NB4 (cell line): Measurements from ENCODE around the gene PRDX6.

Source experiments
- DNase-seq: peaks from one replicate; pipeline ENCODE4 v3.0.0; 2010; ENCODE audit warnings: low read depth
- H3K4me3 ChIP-seq: one replicate; pipeline ENCODE4 v1.5.1; 2011; ENCODE audit warnings: mild to moderate bottlenecking, low read depth, low read length, moderate library complexity
- MAX ChIP-seq: IDR thresholded peaks from 2 replicates; pipeline ENCODE4 v1.6.1; 2011; ENCODE audit warnings: low read depth, low read length
- MYC ChIP-seq: IDR thresholded peaks from 2 replicates; pipeline ENCODE4 v1.6.1; 2011; ENCODE audit warnings: low read depth, low read length
- POLR2A ChIP-seq: IDR thresholded peaks from 2 replicates; pipeline ENCODE4 v1.6.1; 2011; ENCODE audit warnings: mild to moderate bottlenecking; ENCODE audit not compliant: insufficient read length; ENCODE audit errors: extremely low read depth
- TF ChIP-seq, protein P1 (sequence below): IDR thresholded peaks from one replicate; pipeline ENCODE4 v1.5.1; 2012; ENCODE audit warnings: low read depth, low read length

The PRDX6 gene

GRCh38 chr1:173527151-173527826 is 50.2 kb downstream of the PRDX6 start:
- DNase-seq, result no peak
- TF ChIP-seq MAX (no peak), MYC (no peak), POLR2A (no peak)
- TF ChIP-seq, protein P1, sequence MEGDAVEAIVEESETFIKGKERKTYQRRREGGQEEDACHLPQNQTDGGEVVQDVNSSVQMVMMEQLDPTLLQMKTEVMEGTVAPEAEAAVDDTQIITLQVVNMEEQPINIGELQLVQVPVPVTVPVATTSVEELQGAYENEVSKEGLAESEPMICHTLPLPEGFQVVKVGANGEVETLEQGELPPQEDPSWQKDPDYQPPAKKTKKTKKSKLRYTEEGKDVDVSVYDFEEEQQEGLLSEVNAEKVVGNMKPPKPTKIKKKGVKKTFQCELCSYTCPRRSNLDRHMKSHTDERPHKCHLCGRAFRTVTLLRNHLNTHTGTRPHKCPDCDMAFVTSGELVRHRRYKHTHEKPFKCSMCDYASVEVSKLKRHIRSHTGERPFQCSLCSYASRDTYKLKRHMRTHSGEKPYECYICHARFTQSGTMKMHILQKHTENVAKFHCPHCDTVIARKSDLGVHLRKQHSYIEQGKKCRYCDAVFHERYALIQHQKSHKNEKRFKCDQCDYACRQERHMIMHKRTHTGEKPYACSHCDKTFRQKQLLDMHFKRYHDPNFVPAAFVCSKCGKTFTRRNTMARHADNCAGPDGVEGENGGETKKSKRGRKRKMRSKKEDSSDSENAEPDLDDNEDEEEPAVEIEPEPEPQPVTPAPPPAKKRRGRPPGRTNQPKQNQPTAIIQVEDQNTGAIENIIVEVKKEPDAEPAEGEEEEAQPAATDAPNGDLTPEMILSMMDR, result no peak
- H3K4me3 ChIP-seq, result no peak overlapping the region

- TF ChIP-seq POLR2A (no peak), MYC (no peak), MAX (no peak)
- TF ChIP-seq, protein P1, result no peak
- DNase-seq, result no peak
- H3K4me3 ChIP-seq, result no peak overlapping the region
Observed at GRCh38 chr1:173529106-173529505, 52.0 kb downstream of the PRDX6 start.

- TF ChIP-seq MAX (no peak), POLR2A (no peak), MYC (no peak)
- TF ChIP-seq, protein P1, result no peak
- no peak for DNase-seq
- no peak overlapping the region for H3K4me3 ChIP-seq
Observed at GRCh38 chr1:173530795-173531693, 53.9 kb downstream of the PRDX6 start.

- TF ChIP-seq, protein P1, result no peak
- TF ChIP-seq MYC (no peak), MAX (no peak), POLR2A (no peak)
- DNase-seq, result no peak
- H3K4me3 ChIP-seq, result no peak overlapping the region
Observed at GRCh38 chr1:173532237-173532636, 55.1 kb downstream of the PRDX6 start.

GRCh38 chr1:173536223-173536622 is 59.1 kb downstream of the PRDX6 start:
- no peak for DNase-seq
- no peak overlapping the region for H3K4me3 ChIP-seq
- TF ChIP-seq, protein P1, result no peak
- TF ChIP-seq MAX, result no peak
- no peak for TF ChIP-seq MYC
- no peak for TF ChIP-seq POLR2A
